HFF-Myc (cell line): ENCODE results near the gene CACNG3.

Experiments
- DNase-seq: peaks from one replicate; pipeline ENCODE4 v3.0.0-alpha.2; 2011; ENCODE audit warnings: low read depth; ENCODE audit errors: extremely low read depth
- H3K4me3 ChIP-seq: replicated peaks from 2 replicates; pipeline ENCODE4 v1.5.1; 2011; ENCODE audit warnings: low read depth, mild to moderate bottlenecking, control low read depth, low read length
- CTCF ChIP-seq: IDR thresholded peaks from 2 replicates; pipeline ENCODE4 v1.5.1; 2012; ENCODE audit warnings: mild to moderate bottlenecking, low read depth, low read length, control low read depth; ENCODE audit errors: missing control alignments

CACNG3 gene

GRCh38 chr16:24372824-24373223, 116.7 kb downstream of the CACNG3 start:
- H3K4me3 ChIP-seq, result no peak overlapping the region
- no peak for DNase-seq
- no peak for TF ChIP-seq CTCF

GRCh38 chr16:24378999-24379398, 122.9 kb downstream of the CACNG3 start:
- no peak overlapping the region for H3K4me3 ChIP-seq
- TF ChIP-seq CTCF, result no peak
- no peak for DNase-seq

GRCh38 chr16:24381470-24382118, 125.5 kb downstream of the CACNG3 start:
- no peak for DNase-seq
- H3K4me3 ChIP-seq, result no peak overlapping the region
- no peak for TF ChIP-seq CTCF

- no peak for TF ChIP-seq CTCF
- DNase-seq, result no peak
- no peak overlapping the region for H3K4me3 ChIP-seq
Measured at GRCh38 chr16:24382762-24383407, 126.8 kb downstream of the CACNG3 start.

GRCh38 chr16:24394341-24394740, 138.2 kb downstream of the CACNG3 start:
- no peak overlapping the region for H3K4me3 ChIP-seq
- no peak for DNase-seq
- no peak for TF ChIP-seq CTCF

- no peak for TF ChIP-seq CTCF
Measured at GRCh38 chr16:24396350-24397271, 140.5 kb downstream of the CACNG3 start.

More at GRCh38 chr16:24396350-24397271, 140.5 kb downstream of the CACNG3 start:
- no peak overlapping the region for H3K4me3 ChIP-seq
- DNase-seq, result no peak
